BLaER1 treated with 17β-estradiol and CSF1 and Interleukin-3, amounts not matched to agents 10 nM and 100 nM (cell line): Measurements from ENCODE around the gene MRPL18.

Experiments
- H3K27ac ChIP-seq, 11 experiments: shearing (Covaris generic); formaldehyde crosslinking; 2 replicates each; pipeline ENCODE4 v1.8.1; 2022
- H3K27me3 ChIP-seq, 11 experiments: shearing (Covaris generic); formaldehyde crosslinking; 2 replicates each; pipeline ENCODE4 v1.8.1; 2022
- H3K36me3 ChIP-seq, 11 experiments: shearing (Covaris generic); formaldehyde crosslinking; 2 replicates each; pipeline ENCODE4 v1.8.1; 2022
- H3K4me1 ChIP-seq, 10 experiments: shearing (Covaris generic); formaldehyde crosslinking; 2 replicates each; pipeline ENCODE4 v1.8.1; 2022
- H3K4me2 ChIP-seq, 11 experiments: shearing (Covaris generic); formaldehyde crosslinking; 2 replicates each; pipeline ENCODE4 v1.8.1; 2022
- H3K4me3 ChIP-seq, 10 experiments: shearing (Covaris generic); formaldehyde crosslinking; 2 replicates each; pipeline ENCODE4 v1.8.1; 2022
- H3K9ac ChIP-seq, 11 experiments: shearing (Covaris generic); formaldehyde crosslinking; 2 replicates each; pipeline ENCODE4 v1.8.1; 2022
- H3K9me3 ChIP-seq, 11 experiments: shearing (Covaris generic); formaldehyde crosslinking; replicated peaks in 1 of 11; 2 replicates each; pipeline ENCODE4 v1.8.1; 2022
- H4K20me1 ChIP-seq, 11 experiments: shearing (Covaris generic); formaldehyde crosslinking; 2 replicates each; pipeline ENCODE4 v1.8.1; 2022
- Cebpa-rat ChIP-seq, 11 experiments: shearing (Covaris generic); IDR thresholded peaks; 2 replicates each; pipeline ENCODE4 v1.8.1; 2022

The MRPL18 gene

DNA sequence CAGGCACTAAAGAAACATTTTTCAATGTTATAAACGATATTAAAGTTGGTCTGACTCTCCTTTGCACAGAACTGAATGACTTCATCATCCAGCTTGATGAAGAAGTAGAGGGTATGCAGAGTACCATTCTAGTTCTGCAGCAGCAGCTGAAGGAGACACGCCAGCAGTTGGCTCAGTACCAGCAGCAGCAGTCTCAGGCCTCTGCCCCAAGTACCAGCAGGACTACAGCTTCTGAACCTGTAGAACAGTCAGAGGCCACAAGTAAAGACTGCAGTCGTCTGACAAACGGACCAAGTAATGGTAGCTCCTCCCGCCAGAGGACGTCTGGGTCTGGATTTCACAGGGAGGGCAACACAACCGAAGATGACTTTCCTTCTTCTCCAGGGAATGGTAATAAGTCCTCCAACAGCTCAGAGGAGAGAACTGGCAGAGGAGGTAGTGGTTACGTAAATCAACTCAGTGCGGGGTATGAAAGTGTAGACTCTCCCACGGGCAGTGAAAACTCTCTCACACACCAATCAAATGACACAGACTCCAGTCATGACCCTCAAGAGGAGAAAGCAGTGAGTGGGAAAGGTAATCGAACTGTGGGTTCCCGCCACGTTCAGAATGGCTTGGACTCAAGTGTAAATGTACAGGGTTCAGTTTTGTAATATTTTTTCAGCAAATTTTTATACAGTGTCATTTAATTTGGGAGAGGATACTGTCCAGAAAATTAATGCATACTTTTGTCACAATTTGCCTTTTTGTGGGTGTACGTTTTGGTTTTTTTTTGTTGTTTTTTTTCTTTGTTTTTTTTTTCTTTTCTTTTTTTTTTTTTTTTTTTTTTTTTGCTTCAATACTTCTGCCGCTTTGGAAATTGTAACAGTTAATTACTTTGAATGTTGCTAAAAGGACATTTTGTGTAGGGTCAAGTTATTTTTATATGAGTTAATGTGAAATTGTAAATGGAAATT, 35.0 kb upstream of the MRPL18 start:
- Histone ChIP-seq H3K27ac (no peak overlapping the region), H3K27me3 (no peaks in the 10 kb centered on the region), H3K4me3 (no peak overlapping the region), H3K4me2 (no peak overlapping the region), H3K36me3 (peaks cover 84 to 88% (median 87%) of the 10 kb centered on the region in 11 experiments), H3K9me3 (no peaks in the 10 kb centered on the region), H4K20me1 (peaks cover 24 to 92% (median 55%) of the 10 kb centered on the region in 11 experiments; a peak in 20 of 22 replicates), H3K4me1 (peaks cover 0 to 15% (median 6%) of the 10 kb centered on the region in 10 experiments; a peak in 19 of 20 replicates), H3K9ac (no peak overlapping the region)
- TF ChIP-seq Cebpa-rat (IDR thresholded peaks at IDR 0.05), result no peak

DNA sequence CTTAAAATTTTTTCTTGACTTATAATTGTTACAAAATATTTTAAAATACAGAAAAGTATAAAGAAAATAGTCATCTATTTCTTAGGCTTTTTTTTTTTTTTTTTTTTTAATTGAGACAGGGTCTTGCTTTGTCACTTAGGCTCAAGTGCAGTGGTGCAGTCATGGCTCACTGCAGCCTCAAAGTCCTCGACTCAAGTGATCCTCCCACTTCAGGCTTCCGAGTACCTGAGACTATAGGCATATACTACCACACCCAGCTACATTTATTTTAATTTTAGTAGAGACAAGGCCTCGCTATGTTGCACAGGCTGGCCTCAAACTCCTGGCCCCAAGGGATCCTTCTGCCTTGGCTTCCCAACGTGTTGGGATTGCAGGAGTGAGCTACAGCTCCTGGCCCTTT, 33.8 kb upstream of the MRPL18 start:
- Histone ChIP-seq H3K9ac (no peak overlapping the region), H4K20me1 (peaks cover 22 to 80% (median 47%) of the 10 kb centered on the region in 11 experiments; a peak in 20 of 22 replicates), H3K27me3 (no peaks in the 10 kb centered on the region), H3K4me1 (peaks cover 12 to 28% (median 19%) of the 10 kb centered on the region in 10 experiments), H3K4me2 (no peak overlapping the region), H3K36me3 (peaks cover 73 to 76% (median 75%) of the 10 kb centered on the region in 11 experiments), H3K4me3 (no peak overlapping the region), H3K27ac (no peak overlapping the region), H3K9me3 (no peaks in the 10 kb centered on the region)
- no peak for TF ChIP-seq Cebpa-rat (IDR thresholded peaks at IDR 0.05)

GRCh38 chr6:159758031-159759001, 32.0 kb upstream of the MRPL18 start:
- Histone ChIP-seq H3K9ac (no peak overlapping the region), H3K27ac (no peak overlapping the region), H3K4me2 (no peak overlapping the region), H4K20me1 (peaks cover 11 to 62% (median 29%) of the 10 kb centered on the region in 11 experiments; a peak in 18 of 22 replicates), H3K9me3 (no peaks in the 10 kb centered on the region), H3K4me3 (no peak overlapping the region), H3K4me1 (peaks cover 19 to 38% (median 28%) of the 10 kb centered on the region in 10 experiments), H3K36me3 (peaks cover 55 to 62% (median 60%) of the 10 kb centered on the region in 11 experiments), H3K27me3 (no peaks in the 10 kb centered on the region)
- TF ChIP-seq Cebpa-rat (IDR thresholded peaks at IDR 0.05), result no peak

DNA sequence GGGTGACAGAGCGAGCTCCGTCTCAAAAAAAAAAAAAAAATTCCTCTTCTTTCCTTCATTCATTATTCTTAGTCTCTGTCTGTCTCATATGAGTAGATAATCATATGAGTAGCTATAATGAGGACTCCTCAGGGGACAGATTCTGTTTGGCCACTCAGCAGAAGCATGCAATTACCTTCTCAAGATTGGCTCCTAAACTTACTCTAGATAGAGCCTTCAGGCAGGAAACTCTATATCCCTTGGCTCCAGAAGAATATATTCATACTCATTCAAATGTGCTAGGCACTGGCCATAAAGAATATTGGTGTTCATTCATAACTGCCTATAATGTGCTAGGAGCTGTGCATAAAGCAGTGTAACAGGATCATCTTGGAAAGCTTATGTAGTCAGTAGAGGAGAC, 30.6 kb upstream of the MRPL18 start:
- H3K4me3 ChIP-seq, result no peak overlapping the region
- H3K4me1 ChIP-seq, result peaks cover 19 to 39% (median 28%) of the 10 kb centered on the region in 10 experiments
- peaks cover 7 to 49% (median 20%) of the 10 kb centered on the region in 11 experiments; a peak in 18 of 22 replicates for H4K20me1 ChIP-seq
- H3K36me3 ChIP-seq, result peaks cover 50 to 62% (median 59%) of the 10 kb centered on the region in 11 experiments
- no peaks in the 10 kb centered on the region for H3K27me3 ChIP-seq
- no peak overlapping the region for H3K27ac ChIP-seq
- H3K4me2 ChIP-seq, result peak overlapping the region in 2 of 11 experiments; percentile 17 to 97; a peak in 2 of 22 replicates
- no peak for TF ChIP-seq Cebpa-rat (IDR thresholded peaks at IDR 0.05)
- peak overlapping the region in 1 of 11 experiments; percentile 82; a peak in 1 of 22 replicates for H3K9ac ChIP-seq
- H3K9me3 ChIP-seq, result no peaks in the 10 kb centered on the region

- TF ChIP-seq Cebpa-rat (IDR thresholded peaks at IDR 0.05), result no peak
- peak overlapping the region in 9 of 10 experiments; percentile 74 to 91 (median 82); a peak in 15 of 20 replicates for H3K4me3 ChIP-seq
- peaks cover 0 to 39% (median 10%) of the 10 kb centered on the region in 11 experiments; a peak in 12 of 22 replicates for H4K20me1 ChIP-seq
- peaks cover 19 to 39% (median 28%) of the 10 kb centered on the region in 10 experiments for H3K4me1 ChIP-seq
- peaks cover 49 to 62% (median 59%) of the 10 kb centered on the region in 11 experiments for H3K36me3 ChIP-seq
- H3K27ac ChIP-seq, result peak overlapping the region in 10 of 11 experiments; percentile 85 to 92 (median 89); a peak in 19 of 22 replicates
- H3K9me3 ChIP-seq, result no peaks in the 10 kb centered on the region
- H3K27me3 ChIP-seq, result no peaks in the 10 kb centered on the region
- peak overlapping the region in 10 of 11 experiments; percentile 82 to 91 (median 88); a peak in 19 of 22 replicates for H3K9ac ChIP-seq
- peak overlapping the region; percentile 79 to 97 (median 94) for H3K4me2 ChIP-seq
Measured at GRCh38 chr6:159760602-159761057, 29.6 kb upstream of the MRPL18 start.

GRCh38 chr6:159761129-159761872, 29.0 kb upstream of the MRPL18 start:
- H3K27me3 ChIP-seq, result no peaks in the 10 kb centered on the region
- peak overlapping the region; percentile 65 to 91 (median 82) for H3K4me3 ChIP-seq
- H3K9me3 ChIP-seq, result no peaks in the 10 kb centered on the region
- H3K4me2 ChIP-seq, result peak overlapping the region; percentile 79 to 97 (median 94)
- peaks cover 0 to 32% (median 9%) of the 10 kb centered on the region in 11 experiments; a peak in 11 of 22 replicates for H4K20me1 ChIP-seq
- peak overlapping the region; percentile 85 to 92 (median 90) for H3K27ac ChIP-seq
- peaks cover 19 to 39% (median 28%) of the 10 kb centered on the region in 10 experiments for H3K4me1 ChIP-seq
- no peak for TF ChIP-seq Cebpa-rat (IDR thresholded peaks at IDR 0.05)
- H3K36me3 ChIP-seq, result peaks cover 44 to 62% (median 57%) of the 10 kb centered on the region in 11 experiments
- H3K9ac ChIP-seq, result peak overlapping the region; percentile 80 to 91 (median 87)

GRCh38 chr6:159761873-159762680, 28.2 kb upstream of the MRPL18 start, which contains the start of gene ACAT2:
TSS of gene ACAT2 (plus strand) at chr6:159762045. CDS start at chr6:159762088, 43 bp downstream.
- Histone ChIP-seq H4K20me1 (peaks cover 0 to 27% (median 9%) of the 10 kb centered on the region in 11 experiments; a peak in 9 of 22 replicates), H3K4me2 (peak within 1 kb of the TSS; percentile 79 to 97 (median 94)), H3K9ac (peak within 1 kb of the TSS; percentile 80 to 91 (median 87)), H3K27me3 (no peaks in the 10 kb centered on the region), H3K9me3 (no peaks in the 10 kb centered on the region), H3K4me1 (peaks cover 19 to 39% (median 28%) of the 10 kb centered on the region in 10 experiments), H3K36me3 (peaks cover 44 to 62% (median 57%) of the 10 kb centered on the region in 11 experiments), H3K4me3 (peak within 1 kb of the TSS; percentile 65 to 91 (median 82)), H3K27ac (peak within 1 kb of the TSS; percentile 85 to 92 (median 90))
- no peak for TF ChIP-seq Cebpa-rat (IDR thresholded peaks at IDR 0.05)
